OCI-LY1 (cell line): ENCODE measurements around the gene NADK.

Source experiments
- H2AFZ ChIP-seq: fragments of 200-600 bp; sonication (generic), shearing (Covaris generic); 2 replicates; pipeline ENCODE4 v1.6.0; 2014; ENCODE audit warnings: antibody characterized with exemption, mild to moderate bottlenecking, low read length
- H3F3A ChIP-seq: fragments of 200-600 bp; sonication (generic), shearing (Covaris generic); 2 replicates; pipeline ENCODE4 v1.6.0; 2014; ENCODE audit warnings: mild to moderate bottlenecking, antibody characterized with exemption, low read length, moderate library complexity; ENCODE audit not compliant: insufficient read depth
- H3K27ac ChIP-seq: fragments of 200-600 bp; sonication (generic); 2 replicates; pipeline ENCODE4 v1.5.1; 2014; ENCODE audit warnings: low read length, mixed run types, mild to moderate bottlenecking, low read depth; ENCODE audit not compliant: poor library complexity, severe bottlenecking
- H3K27me3 ChIP-seq: fragments of 200-600 bp; sonication (generic); 2 replicates; pipeline ENCODE4 v1.6.0; 2014; ENCODE audit warnings: antibody characterized with exemption, mild to moderate bottlenecking, low read length, moderate library complexity; ENCODE audit not compliant: insufficient read depth
- H3K36me3 ChIP-seq: fragments of 200-600 bp; sonication (generic); 2 replicates; pipeline ENCODE4 v1.6.1; 2014; ENCODE audit warnings: mild to moderate bottlenecking, antibody characterized with exemption, low read length, moderate library complexity, mixed read lengths; ENCODE audit not compliant: insufficient read depth
- H3K4me1 ChIP-seq: fragments of 200-600 bp; sonication (generic); 2 replicates; pipeline ENCODE4 v1.5.1; 2014; ENCODE audit warnings: mild to moderate bottlenecking, low read length, moderate library complexity; ENCODE audit not compliant: insufficient read depth, severe bottlenecking
- H3K4me2 ChIP-seq: fragments of 200-600 bp; sonication (generic), shearing (Covaris generic); 2 replicates; pipeline ENCODE4 v1.6.1; 2014; ENCODE audit warnings: low read length
- H3K4me3 ChIP-seq: fragments of 200-600 bp; sonication (generic); 2 replicates; pipeline ENCODE4 v1.5.1; 2014; ENCODE audit warnings: low read length, low read depth, mild to moderate bottlenecking, mixed read lengths; ENCODE audit not compliant: poor library complexity, severe bottlenecking
- H3K79me2 ChIP-seq: fragments of 200-600 bp; shearing (Covaris generic); 2 replicates; pipeline ENCODE4 v1.6.1; 2016; ENCODE audit warnings: mixed run types, low read length, mixed read lengths; ENCODE audit not compliant: insufficient read depth
- H3K9ac ChIP-seq: fragments of 200-600 bp; sonication (generic), shearing (Covaris generic); 2 replicates; pipeline ENCODE4 v1.6.1; 2014; ENCODE audit warnings: mild to moderate bottlenecking, low read length, mixed read lengths
- H3K9me2 ChIP-seq: fragments of 200-600 bp; sonication (generic), shearing (Covaris generic); 2 replicates; pipeline ENCODE4 v1.6.1; 2014; ENCODE audit warnings: low read depth, mild to moderate bottlenecking, low read length, mixed read lengths
- H3K9me3 ChIP-seq: fragments of 200-600 bp; shearing (Covaris generic); 2 replicates; pipeline ENCODE4 v1.6.1; 2014; ENCODE audit warnings: low read length, mixed read lengths
- H4K20me1 ChIP-seq: fragments of 200-600 bp; sonication (generic), shearing (Covaris generic); 2 replicates; pipeline ENCODE4 v1.6.0; 2016; ENCODE audit warnings: mild to moderate bottlenecking, low read length; ENCODE audit not compliant: insufficient read depth
- CTCF ChIP-seq: fragments of 200-600 bp; sonication (generic), shearing (Covaris generic); IDR thresholded peaks from 2 replicates; pipeline ENCODE4 v1.5.1; 2017; ENCODE audit warnings: mild to moderate bottlenecking, antibody characterized with exemption, low read length, moderate library complexity, mixed read lengths
- EZH2 ChIP-seq: fragments of 200-600 bp; sonication (generic), shearing (Covaris generic); IDR thresholded peaks from 2 replicates; pipeline ENCODE4 v1.8.0; 2017; ENCODE audit warnings: borderline replicate concordance, mixed run types, mild to moderate bottlenecking, antibody characterized with exemption, low read length, moderate library complexity, mixed read lengths

The NADK gene

GRCh38 chr1:1784933-1785332, 6.7 kb upstream of the NADK start:
- Histone ChIP-seq H3K36me3 (peaks cover 54% of the 10 kb centered on the region), H3K9me3 (no peaks in the 10 kb centered on the region), H3K79me2 (no peaks in the 10 kb centered on the region), H3F3A (peaks cover 11% of the 10 kb centered on the region; the same call in 1 of the 2 replicates), H3K4me3 (no peak overlapping the region), H3K9ac (no peak overlapping the region), H3K4me1 (peaks cover 46% of the 10 kb centered on the region), H3K4me2 (no peak overlapping the region), H3K27me3 (no peaks in the 10 kb centered on the region), H2AFZ (no peak overlapping the region), H3K9me2 (no peaks in the 10 kb centered on the region), H4K20me1 (no peaks in the 10 kb centered on the region), H3K27ac (peak overlapping the region; percentile 29)
- TF ChIP-seq EZH2, result no peak
- TF ChIP-seq CTCF, result no peak

GRCh38 chr1:1783320-1783719, 5.0 kb upstream of the NADK start:
- H3K36me3 ChIP-seq, result peaks cover 38% of the 10 kb centered on the region
- H3K79me2 ChIP-seq, result no peaks in the 10 kb centered on the region
- no peaks in the 10 kb centered on the region for H3K27me3 ChIP-seq
- H3K27ac ChIP-seq, result peak overlapping the region; percentile 100
- H2AFZ ChIP-seq, result no peak overlapping the region
- peaks cover 15% of the 10 kb centered on the region; the same call in 1 of the 2 replicates for H3F3A ChIP-seq
- H3K9me2 ChIP-seq, result no peaks in the 10 kb centered on the region
- no peak for TF ChIP-seq EZH2
- no peak for TF ChIP-seq CTCF
- H3K4me1 ChIP-seq, result peaks cover 50% of the 10 kb centered on the region
- H3K4me3 ChIP-seq, result no peak overlapping the region
- no peaks in the 10 kb centered on the region for H4K20me1 ChIP-seq
- peak overlapping the region; percentile 91; the same call in 1 of the 2 replicates for H3K4me2 ChIP-seq
- peak overlapping the region; percentile 87; the same call in 1 of the 2 replicates for H3K9ac ChIP-seq
- H3K9me3 ChIP-seq, result no peaks in the 10 kb centered on the region

- Histone ChIP-seq H3K9me2 (no peaks in the 10 kb centered on the region), H3K79me2 (peaks cover 5% of the 10 kb centered on the region), H3K9ac (peak overlapping the region; percentile 87), H3K4me3 (peak overlapping the region; percentile 34), H3K4me1 (peaks cover 49% of the 10 kb centered on the region), H3K36me3 (peaks cover 36% of the 10 kb centered on the region), H3K27me3 (no peaks in the 10 kb centered on the region), H4K20me1 (no peaks in the 10 kb centered on the region), H3F3A (peaks cover 15% of the 10 kb centered on the region; the same call in 1 of the 2 replicates), H3K4me2 (peak overlapping the region; percentile 91), H2AFZ (no peak overlapping the region), H3K9me3 (no peaks in the 10 kb centered on the region), H3K27ac (peak overlapping the region; percentile 100)
- TF ChIP-seq EZH2 (no peak), CTCF (no peak)
These were observed 4.3 kb upstream of the NADK start for GRCh38 chr1:1782399-1783221.
